CD14-positive monocyte (primary cell): ENCODE results near the gene SDR39U1. TPM values are rescaled to one million over a fixed set of nuclear protein-coding genes. Genes with fewer than 3 reads are reported as not detected.

Experiments
- DNase-seq, 3 donors: peaks; one replicate each; pipeline ENCODE4 v3.0.0-alpha.2; 2011 to 2022
- H2AFZ ChIP-seq: 2 replicates; pipeline ENCODE4 v1.6.0; 2012; ENCODE audit warnings: mild to moderate bottlenecking, low read depth, low read length, inconsistent platforms; ENCODE audit not compliant: insufficient read depth, poor library complexity, severe bottlenecking
- H3K27ac ChIP-seq, 2 donors: 1 replicate in 1 of 2; 2 replicates in 1 of 2; pipeline ENCODE4 v1.5.1; 2012 to 2013; ENCODE audit warnings: low read length in 2 of 2, control low read depth in 1 of 2, inconsistent platforms in 1 of 2, low read depth in 1 of 2, mild to moderate bottlenecking in 1 of 2
- H3K27me3 ChIP-seq, 2 donors: one replicate each; pipeline versions ENCODE4 v1.6.0 to v1.6.1; 2011 to 2013; ENCODE audit warnings: low read length in 2 of 2; ENCODE audit not compliant: control insufficient read depth in 2 of 2, insufficient read depth in 2 of 2
- H3K36me3 ChIP-seq, 2 donors: replicated peaks in 1 of 2; 1 replicate in 1 of 2; 2 replicates in 1 of 2; pipeline versions ENCODE4 v1.5.1 to v1.6.1; 2012 to 2013; ENCODE audit warnings: low read length in 2 of 2, control low read depth in 1 of 2, inconsistent platforms in 1 of 2, mild to moderate bottlenecking in 1 of 2; ENCODE audit not compliant: insufficient read depth in 2 of 2, control insufficient read depth in 1 of 2
- H3K4me1 ChIP-seq, 2 donors: 1 replicate in 1 of 2; 2 replicates in 1 of 2; pipeline versions ENCODE4 v1.5.1 to v1.6.1; 2012 to 2013; ENCODE audit warnings: low read length in 2 of 2, control low read depth in 1 of 2, inconsistent platforms in 1 of 2, mild to moderate bottlenecking in 1 of 2, moderate library complexity in 1 of 2; ENCODE audit not compliant: insufficient read depth in 2 of 2, control insufficient read depth in 1 of 2
- H3K4me2 ChIP-seq: replicated peaks from 2 replicates; pipeline ENCODE3; 2012; ENCODE audit warnings: low read length, moderate library complexity, mild to moderate bottlenecking; ENCODE audit not compliant: poor library complexity, severe bottlenecking; ENCODE audit errors: extremely low read depth
- H3K4me3 ChIP-seq, 3 experiments: fragments of 200-600 bp in 1 of 3; sonication (generic) in 1 of 3; replicated peaks in 1 of 3; 1 replicate in 2 of 3; 2 replicates in 1 of 3; pipeline ENCODE4 v1.5.1; 2011 to 2013; ENCODE audit warnings: low read length in 3 of 3, mild to moderate bottlenecking in 3 of 3, control low read depth in 2 of 3, low read depth in 2 of 3, inconsistent platforms in 1 of 3, moderate library complexity in 1 of 3
- H3K79me2 ChIP-seq: 2 replicates; pipeline ENCODE4 v1.6.0; 2012; ENCODE audit warnings: mild to moderate bottlenecking, control low read depth, inconsistent platforms, low read length, moderate library complexity; ENCODE audit not compliant: insufficient read depth
- H3K9ac ChIP-seq: 2 replicates; pipeline ENCODE4 v1.6.0; 2017; ENCODE audit warnings: low read length, mild to moderate bottlenecking; ENCODE audit not compliant: insufficient read depth, poor library complexity, severe bottlenecking
- H3K9me3 ChIP-seq, 2 donors: replicated peaks in 1 of 2; 1 replicate in 1 of 2; 2 replicates in 1 of 2; pipeline versions ENCODE4 v1.5.1 to v1.6.1; 2012 to 2013; ENCODE audit warnings: low read length in 2 of 2, control low read depth in 1 of 2; ENCODE audit not compliant: control insufficient read depth in 1 of 2, insufficient read depth in 1 of 2
- H4K20me1 ChIP-seq: 2 replicates; pipeline ENCODE4 v1.6.0; 2012; ENCODE audit warnings: mild to moderate bottlenecking, low read length, control low read depth, moderate library complexity; ENCODE audit not compliant: insufficient read depth
- H3K27ac Mint-ChIP-seq, 7 donors: one replicate each; pipeline ENCODE4 v1.8.0; 2020; ENCODE audit warnings: mild to moderate bottlenecking in 7 of 7, mixed read lengths in 7 of 7, moderate library complexity in 6 of 7, inconsistent platforms in 2 of 7
- H3K27me3 Mint-ChIP-seq, 3 donors: one replicate each; pipeline ENCODE4 v1.8.0; 2021 to 2022; ENCODE audit warnings: low read depth in 3 of 3, mild to moderate bottlenecking in 3 of 3, mixed read lengths in 3 of 3, moderate library complexity in 3 of 3, inconsistent platforms in 1 of 3
- H3K36me3 Mint-ChIP-seq, 2 donors: one replicate each; pipeline ENCODE4 v1.8.0; 2020; ENCODE audit warnings: mixed read lengths in 2 of 2, inconsistent platforms in 1 of 2, mild to moderate bottlenecking in 1 of 2
- H3K4me1 Mint-ChIP-seq: one replicate; pipeline ENCODE4 v1.8.0; 2020; ENCODE audit warnings: mild to moderate bottlenecking, mixed read lengths
- H3K4me3 Mint-ChIP-seq, 2 donors: one replicate each; pipeline ENCODE4 v1.8.0; 2020; ENCODE audit warnings: mild to moderate bottlenecking in 2 of 2, mixed read lengths in 2 of 2, moderate library complexity in 1 of 2
- H3K9me3 Mint-ChIP-seq, 7 donors: one replicate each; pipeline ENCODE4 v1.8.0; 2020 to 2022; ENCODE audit warnings: mixed read lengths in 7 of 7, mild to moderate bottlenecking in 6 of 7, moderate library complexity in 6 of 7, inconsistent platforms in 2 of 7
- CTCF ChIP-seq: fragments of 200-600 bp; IDR thresholded peaks from one replicate; pipeline ENCODE4 v1.8.0; 2022; ENCODE audit warnings: antibody characterized with exemption, mild to moderate bottlenecking
- WGBS: methylation state at CpG from one replicate; pipeline ENCODE4 v1.1.5; 2013; ENCODE audit warnings: missing lambda C conversion rate; ENCODE audit not compliant: insufficient coverage; 5-methylcytosine and 5-hydroxymethylcytosine counted together
- intact Hi-C, 2 donors: fragments of 100-400 bp; cut with micrococcal nuclease; formaldehyde crosslinking; loops; one replicate each; pipeline versions ENCODE4 v1.15.0 to v1.15.1; 2023
- polyA plus RNA-seq, 3 donors: library from polyadenylated mRNA; depleted of rRNA in 1 of 3; unstranded in 2 of 3; stranded (reverse) in 1 of 3; fragments of 300-500 nt in 2 of 3; fragments of >200 nt in 1 of 3; fragmentation: Illumina TruSeq in 2 of 3; gene quantifications; 1 replicate in 2 of 3; 2 replicates in 1 of 3; pipeline ENCODE4 v1.2.3, GENCODE V29; 2012 to 2021

Gene SDR39U1
- polyA plus RNA-seq, 3 donors = 37.3 to 110 (median 39.2) TPM

DNA sequence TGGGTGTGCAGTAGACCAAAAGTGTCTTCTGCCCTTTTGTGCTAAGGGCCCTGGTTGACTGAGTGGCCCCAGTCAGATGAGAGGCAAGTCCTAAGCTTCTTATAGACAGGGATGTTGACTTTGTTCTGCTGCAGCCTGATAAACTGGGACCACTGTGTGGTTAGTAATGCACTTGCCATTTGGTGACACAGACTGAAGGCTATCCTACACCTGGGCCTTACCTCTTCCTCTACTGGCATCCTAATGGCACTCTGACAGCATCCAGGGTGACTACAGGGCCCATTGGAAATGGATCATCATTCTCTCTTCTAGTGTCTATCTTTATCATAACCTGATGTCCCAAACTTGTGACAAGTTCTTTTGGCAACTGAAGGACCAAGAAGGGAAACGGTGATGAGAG, 3.3 kb downstream of the SDR39U1 start:
- no peak overlapping the region for H3K4me3 ChIP-seq
- peaks cover 0 to 2% (median 0%) of the 10 kb centered on the region in 7 donors for H3K9me3 Mint-ChIP-seq
- no peak overlapping the region for H2AFZ ChIP-seq
- no peaks in the 10 kb centered on the region for H3K9me3 ChIP-seq
- H3K4me1 Mint-ChIP-seq = peaks cover 65% of the 10 kb centered on the region
- 100% methylated on average over 1 of the region's 1 CpG for WGBS
- H3K27ac ChIP-seq = peak overlapping the region in 1 of 2 donors; percentile 76
- H3K27ac Mint-ChIP-seq = peak overlapping the region in 6 of 7 donors; percentile 18 to 89 (median 72)
- H3K36me3 Mint-ChIP-seq = peaks cover 52 to 61% of the 10 kb centered on the region in 2 donors
- no peak overlapping the region for H3K9ac ChIP-seq
- H4K20me1 ChIP-seq = peaks cover 46% of the 10 kb centered on the region
- DNase-seq = peak in 1 of 3 donors; percentile 2
- H3K4me2 ChIP-seq = no peak overlapping the region
- peaks cover 0 to 2% (median 1%) of the 10 kb centered on the region in 3 donors for H3K27me3 Mint-ChIP-seq
- H3K79me2 ChIP-seq = peaks cover 51% of the 10 kb centered on the region
- intact Hi-C loops = loop anchor here in 1 of 2 donors (2.0 to 10.0 kb wide), 2 partner anchors 108 to 194 kb away; partner anchors contain the start of gene TINF2
- H3K27me3 ChIP-seq = no peaks in the 10 kb centered on the region
- H3K4me1 ChIP-seq = peaks cover 51 to 71% of the 10 kb centered on the region in 2 donors
- no peak for TF ChIP-seq CTCF
- peaks cover 45 to 62% of the 10 kb centered on the region in 2 donors for H3K36me3 ChIP-seq
- no peak overlapping the region for H3K4me3 Mint-ChIP-seq

DNA sequence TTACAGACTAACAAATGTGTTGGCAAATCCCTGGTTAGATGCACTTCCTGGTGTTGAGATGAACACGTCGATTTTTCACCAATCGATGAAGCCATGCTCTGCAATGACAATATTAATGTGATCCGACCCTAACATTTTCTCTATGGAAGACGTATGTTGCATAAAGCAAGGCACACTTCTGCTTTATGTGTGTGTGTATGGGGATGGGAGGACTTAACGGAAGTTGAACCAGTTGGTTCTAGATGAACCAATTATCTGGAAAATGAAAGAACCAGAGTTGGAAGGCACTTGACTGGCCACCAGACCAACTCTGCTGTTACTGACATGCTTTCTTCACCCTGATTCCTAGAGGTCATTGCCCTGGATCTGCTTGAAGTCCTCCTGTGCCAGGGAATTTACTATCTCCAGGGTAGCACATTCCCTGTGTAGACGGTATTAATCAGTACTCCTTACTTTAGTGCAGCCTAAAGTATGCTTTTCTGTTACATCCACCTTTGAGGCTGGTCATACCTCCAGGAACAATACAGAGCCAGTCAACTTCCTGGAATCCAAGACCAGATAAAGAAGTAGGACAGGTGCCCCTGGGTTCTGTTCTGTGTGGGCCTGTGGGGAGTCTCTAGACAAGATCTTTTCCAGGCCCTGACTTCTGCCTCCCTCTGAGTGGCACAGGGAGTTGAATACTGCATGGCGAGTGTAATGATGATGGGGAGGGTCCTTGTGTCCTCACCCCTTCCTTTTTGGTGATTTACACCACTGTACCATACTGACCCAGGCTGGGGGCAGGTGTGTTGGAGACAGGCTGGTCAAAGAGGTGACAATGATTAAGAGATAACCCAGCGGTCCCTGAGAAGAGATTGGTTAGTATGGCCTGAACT, 4.1 kb downstream of the SDR39U1 start:
- peaks cover 49% of the 10 kb centered on the region for H3K79me2 ChIP-seq
- intact Hi-C loops = loop anchor here in 1 of 2 donors (2.0 to 10.0 kb wide), 2 partner anchors 108 to 194 kb away; partner anchors contain the start of gene TINF2
- peaks cover 48% of the 10 kb centered on the region for H4K20me1 ChIP-seq
- peak overlapping the region in 1 of 3 experiments; percentile 30 for H3K4me3 ChIP-seq
- 24% methylated on average over 2 of the region's 9 CpGs for WGBS
- peaks cover 64% of the 10 kb centered on the region for H3K4me1 Mint-ChIP-seq
- DNase-seq = peak; percentile 44 to 66 (median 46)
- no peaks in the 10 kb centered on the region for H3K27me3 ChIP-seq
- peak overlapping the region in 1 of 2 donors; percentile 26 for H3K4me3 Mint-ChIP-seq
- peaks cover 52 to 70% of the 10 kb centered on the region in 2 donors for H3K36me3 ChIP-seq
- H3K27ac ChIP-seq = peak overlapping the region; percentile 37 to 76
- no peak overlapping the region for H3K9ac ChIP-seq
- peaks cover 0 to 2% (median 0%) of the 10 kb centered on the region in 7 donors for H3K9me3 Mint-ChIP-seq
- peaks cover 50 to 69% of the 10 kb centered on the region in 2 donors for H3K4me1 ChIP-seq
- H3K36me3 Mint-ChIP-seq = peaks cover 57 to 69% of the 10 kb centered on the region in 2 donors
- H3K4me2 ChIP-seq = peak overlapping the region; percentile 61
- peak overlapping the region; percentile 75 to 90 (median 82) for H3K27ac Mint-ChIP-seq
- H2AFZ ChIP-seq = no peak overlapping the region
- no peak for TF ChIP-seq CTCF
- peaks cover 0 to 2% (median 1%) of the 10 kb centered on the region in 3 donors for H3K27me3 Mint-ChIP-seq
- no peaks in the 10 kb centered on the region for H3K9me3 ChIP-seq
